ENCODE results near the gene COL18A1.
"Not testable (repeated sequence)": the region's sequence is repeated elsewhere in the genome, so short reads cannot be mapped to it uniquely, and the experiment has no call there.

GRCh38 chr21:45531114-45531392, 126.1 kb downstream of the COL18A1 start:
- not testable (repeated sequence) for TF ChIP-seq MXI1 (IDR thresholded peaks at IDR 0.05; ENCODE audit: low read depth, low read length); POLR2AphosphoS5 (IDR thresholded peaks at IDR 0.05; ENCODE audit: low read depth, low read length); CTCF (IDR thresholded peaks at IDR 0.05); FOXM1 (IDR thresholded peaks at IDR 0.05; ENCODE audit: low read depth); RAD21 (IDR thresholded peaks at IDR 0.05; ENCODE audit: low read length); SMC3 (IDR thresholded peaks at IDR 0.05; ENCODE audit: low read depth, low read length); TAF1 (IDR thresholded peaks at IDR 0.05; ENCODE audit: borderline replicate concordance, low read depth, low read length); YY1 (IDR thresholded peaks at IDR 0.05; ENCODE audit: low read depth); TEAD4 (IDR thresholded peaks at IDR 0.05; ENCODE audit: borderline replicate concordance, insufficient read depth); EP300 (IDR thresholded peaks at IDR 0.05; ENCODE audit: borderline replicate concordance in 1 of 2, low read depth in 1 of 2, low read length in 1 of 2); PBX3 (IDR thresholded peaks at IDR 0.05); EZH2phosphoT487 (IDR thresholded peaks at IDR 0.05; ENCODE audit: borderline replicate concordance, low read depth); ELF1 (IDR thresholded peaks at IDR 0.05)
- TF ChIP-seq, protein P1, sequence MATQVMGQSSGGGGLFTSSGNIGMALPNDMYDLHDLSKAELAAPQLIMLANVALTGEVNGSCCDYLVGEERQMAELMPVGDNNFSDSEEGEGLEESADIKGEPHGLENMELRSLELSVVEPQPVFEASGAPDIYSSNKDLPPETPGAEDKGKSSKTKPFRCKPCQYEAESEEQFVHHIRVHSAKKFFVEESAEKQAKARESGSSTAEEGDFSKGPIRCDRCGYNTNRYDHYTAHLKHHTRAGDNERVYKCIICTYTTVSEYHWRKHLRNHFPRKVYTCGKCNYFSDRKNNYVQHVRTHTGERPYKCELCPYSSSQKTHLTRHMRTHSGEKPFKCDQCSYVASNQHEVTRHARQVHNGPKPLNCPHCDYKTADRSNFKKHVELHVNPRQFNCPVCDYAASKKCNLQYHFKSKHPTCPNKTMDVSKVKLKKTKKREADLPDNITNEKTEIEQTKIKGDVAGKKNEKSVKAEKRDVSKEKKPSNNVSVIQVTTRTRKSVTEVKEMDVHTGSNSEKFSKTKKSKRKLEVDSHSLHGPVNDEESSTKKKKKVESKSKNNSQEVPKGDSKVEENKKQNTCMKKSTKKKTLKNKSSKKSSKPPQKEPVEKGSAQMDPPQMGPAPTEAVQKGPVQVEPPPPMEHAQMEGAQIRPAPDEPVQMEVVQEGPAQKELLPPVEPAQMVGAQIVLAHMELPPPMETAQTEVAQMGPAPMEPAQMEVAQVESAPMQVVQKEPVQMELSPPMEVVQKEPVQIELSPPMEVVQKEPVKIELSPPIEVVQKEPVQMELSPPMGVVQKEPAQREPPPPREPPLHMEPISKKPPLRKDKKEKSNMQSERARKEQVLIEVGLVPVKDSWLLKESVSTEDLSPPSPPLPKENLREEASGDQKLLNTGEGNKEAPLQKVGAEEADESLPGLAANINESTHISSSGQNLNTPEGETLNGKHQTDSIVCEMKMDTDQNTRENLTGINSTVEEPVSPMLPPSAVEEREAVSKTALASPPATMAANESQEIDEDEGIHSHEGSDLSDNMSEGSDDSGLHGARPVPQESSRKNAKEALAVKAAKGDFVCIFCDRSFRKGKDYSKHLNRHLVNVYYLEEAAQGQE (IDR thresholded peaks at IDR 0.05; ENCODE audit: low read depth, low read length): not testable (repeated sequence)
